AG04449 (cell line): ENCODE data around the gene DCAF5.

Experiments used
- CTCF ChIA-PET: fragments of 350-600 bp; formaldehyde crosslinking; extraction: SDS; loops from one replicate; lab custom pipeline; 2021; ENCODE audit warnings: antibody characterized with exemption; lab: Yijun Ruan, JAX
- POLR2A ChIA-PET: fragments of 400-600, 350-600 bp; formaldehyde crosslinking; extraction: SDS; loops from one replicate; lab custom pipeline; 2020; ENCODE audit warnings: antibody characterized with exemption, inconsistent platforms; lab: Yijun Ruan, JAX
- DNase-seq: peaks from one replicate; pipeline ENCODE4 v3.0.0-alpha.2; 2010; ENCODE audit warnings: low read depth, low spot score
- H3K4me3 ChIP-seq: 2 replicates; pipeline ENCODE4 v1.5.1; 2011; ENCODE audit warnings: low read depth, mild to moderate bottlenecking, control low read depth, low read length
- CTCF ChIP-seq: IDR thresholded peaks from one replicate; pipeline ENCODE4 v1.5.1; 2011; ENCODE audit warnings: mild to moderate bottlenecking, moderate library complexity, low read length, control low read depth, inconsistent platforms; ENCODE audit not compliant: insufficient read depth; ENCODE audit errors: missing control alignments

Gene DCAF5

GRCh38 chr14:69006346-69006745 is 146.6 kb downstream of the DCAF5 start:
- POLR2A ChIA-PET = interaction anchor here (0.8 to 1.0 kb wide), 2 partner anchors 28 to 67 kb away, joined by 3 read pairs; no protein-coding TSS in a partner anchor
- TF ChIP-seq CTCF = no peak
- CTCF ChIA-PET = interaction anchor here (0.9 kb wide), 1 partner anchor 31 kb away, joined by 3 read pairs; no protein-coding TSS in a partner anchor
- no peak for DNase-seq
- no peak overlapping the region for H3K4me3 ChIP-seq

- CTCF ChIA-PET = interaction anchor here (0.8 to 4.4 kb wide), 4 partner anchors 12 to 31 kb away, joined by 3 to 18 read pairs (median 3); no protein-coding TSS in a partner anchor
- POLR2A ChIA-PET = interaction anchor here (0.6 to 1.3 kb wide), 7 partner anchors 10 to 66 kb away, joined by 3 to 4 read pairs (median 3); no protein-coding TSS in a partner anchor
- DNase-seq = peak; percentile 81
- no peak for TF ChIP-seq CTCF
- H3K4me3 ChIP-seq = no peak overlapping the region
Observed at GRCh38 chr14:69005432-69006148, 147.3 kb downstream of the DCAF5 start.

- H3K4me3 ChIP-seq = no peak overlapping the region
- POLR2A ChIA-PET = interaction anchor here (0.9 to 1.4 kb wide), 4 partner anchors 9 to 35 kb away, joined by 3 to 5 read pairs (median 4); no protein-coding TSS in a partner anchor
- DNase-seq = no peak
- TF ChIP-seq CTCF = no peak
- CTCF ChIA-PET = interaction anchor here (0.8 to 4.4 kb wide), 5 partner anchors 11 to 86 kb away, joined by 3 to 18 read pairs (median 3); no protein-coding TSS in a partner anchor
Observed at GRCh38 chr14:69004731-69005431, 148.0 kb downstream of the DCAF5 start.

- TF ChIP-seq CTCF = no peak
- no peak overlapping the region for H3K4me3 ChIP-seq
- CTCF ChIA-PET = interaction anchor here (1.3 to 4.4 kb wide), 5 partner anchors 9 to 125 kb away, joined by 3 to 18 read pairs (median 4); no protein-coding TSS in a partner anchor
Observed at GRCh38 chr14:69003626-69004025, 149.3 kb downstream of the DCAF5 start.

GRCh38 chr14:69002069-69002468 is 150.8 kb downstream of the DCAF5 start:
- no peak for TF ChIP-seq CTCF
- ChIA-PET POLR2A (no interaction called here), CTCF (interaction anchor here (0.8 to 4.4 kb wide), 6 partner anchors 9 to 105 kb away, joined by 3 to 18 read pairs (median 4); no protein-coding TSS in a partner anchor)
- no peak for DNase-seq
- no peak overlapping the region for H3K4me3 ChIP-seq

More at GRCh38 chr14:69003626-69004025, 149.3 kb downstream of the DCAF5 start:
- POLR2A ChIA-PET = interaction anchor here (1.4 kb wide), 1 partner anchor 26 kb away, joined by 5 read pairs; no protein-coding TSS in a partner anchor
- DNase-seq = no peak
